Activated CD4-positive, alpha-beta T cell treated with anti-CD3 and anti-CD28 coated beads for 1 hour (primary cell): ENCODE measurements around the gene GNAZ.

Experiments
- DNase-seq: peaks from one replicate; pipeline ENCODE4 v3.0.0-alpha.2; 2020

The GNAZ gene

DNA sequence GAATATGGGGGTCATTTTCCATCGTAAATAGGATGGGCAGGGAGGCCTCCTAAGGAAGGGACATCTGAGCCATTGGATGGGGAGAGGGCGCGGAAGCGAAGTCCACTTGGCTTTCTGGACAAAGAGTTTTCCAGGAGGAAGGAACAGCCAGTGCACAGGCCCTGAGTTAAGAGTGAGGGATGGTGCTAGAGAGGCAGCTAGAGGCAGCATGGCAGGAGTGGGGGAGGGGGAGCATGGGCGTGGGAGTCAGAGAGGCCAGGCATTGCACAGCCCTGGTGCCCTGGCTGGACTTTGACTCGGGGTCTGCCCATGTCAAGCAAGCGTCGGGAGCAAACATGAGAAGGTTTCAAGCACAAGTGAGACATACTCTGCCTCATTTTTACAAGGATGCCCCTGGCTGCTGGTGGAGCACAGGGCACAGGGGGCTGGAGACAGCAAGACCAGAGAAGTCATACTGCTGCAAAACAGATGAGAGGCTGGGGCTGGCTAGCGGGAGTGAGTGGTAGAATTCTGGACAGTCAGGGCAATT lies 9.0 kb downstream of the GNAZ start:
- no peak for DNase-seq

DNA sequence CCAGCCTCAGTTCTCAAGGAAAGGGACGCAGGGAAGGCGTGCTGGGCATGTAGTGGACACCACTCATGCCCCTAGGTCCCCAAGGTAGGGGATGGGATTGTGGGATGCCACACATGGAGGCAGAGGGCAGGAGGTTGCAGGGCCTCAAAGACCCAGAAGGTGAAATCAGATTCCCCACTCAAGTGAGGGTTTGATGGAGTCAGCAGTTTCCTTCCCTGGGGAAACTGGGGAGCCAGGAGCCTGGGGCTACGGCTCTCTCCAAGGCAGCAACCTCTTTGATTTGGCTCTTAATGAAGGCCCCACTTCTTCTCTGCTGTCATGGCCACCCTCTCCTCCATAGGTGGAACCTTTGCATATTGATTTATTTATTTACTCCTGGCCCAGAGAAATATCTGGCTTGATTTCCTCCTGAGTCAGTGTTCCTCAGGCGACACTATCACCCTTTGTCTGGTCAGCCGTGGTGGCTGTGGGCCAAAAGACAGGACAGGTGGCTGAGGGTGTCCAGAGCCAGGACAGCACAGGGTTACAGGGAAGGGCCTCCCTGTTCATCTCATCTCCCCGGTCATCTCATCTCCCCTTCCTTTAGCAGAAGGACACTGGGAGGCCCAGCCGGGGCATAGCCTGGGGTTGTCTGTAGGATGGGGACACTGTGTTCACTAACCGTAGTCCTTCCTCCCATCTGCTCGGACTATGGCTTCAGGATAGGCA lies 9.6 kb downstream of the GNAZ start:
- no peak for DNase-seq

DNA sequence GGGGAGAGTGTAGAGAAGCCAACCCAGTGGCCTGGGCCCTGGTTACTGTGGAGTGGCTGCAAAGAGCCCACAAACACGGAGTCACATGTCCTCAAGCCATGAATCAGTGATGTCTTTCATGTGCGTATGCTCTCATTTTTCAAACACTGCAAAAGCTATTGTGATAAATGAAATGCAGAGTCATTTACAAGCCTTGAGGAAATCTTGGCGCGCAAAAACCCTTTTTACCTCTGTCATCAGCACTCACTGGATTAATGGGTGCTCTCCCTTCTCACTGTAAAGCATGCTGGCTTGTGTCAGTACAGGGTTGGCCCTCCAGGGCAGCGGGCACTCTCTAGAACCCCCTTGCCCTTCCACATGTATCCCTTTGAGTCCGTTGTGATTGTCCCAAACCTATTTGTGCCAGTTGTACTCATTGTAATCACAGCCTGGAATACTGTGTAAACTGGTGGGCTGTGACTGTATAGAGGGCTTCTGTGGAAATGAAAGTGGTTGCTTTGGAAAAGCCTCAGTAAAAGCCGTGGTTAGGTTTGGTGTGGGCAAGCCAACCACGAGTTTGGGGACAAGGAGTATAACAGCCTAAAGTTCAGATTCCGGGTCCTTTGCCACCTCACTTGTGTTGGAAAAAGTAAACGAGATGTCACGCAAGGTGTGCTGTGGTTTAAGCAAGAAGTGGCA lies 10.4 kb downstream of the GNAZ start:
- no peak for DNase-seq

DNA sequence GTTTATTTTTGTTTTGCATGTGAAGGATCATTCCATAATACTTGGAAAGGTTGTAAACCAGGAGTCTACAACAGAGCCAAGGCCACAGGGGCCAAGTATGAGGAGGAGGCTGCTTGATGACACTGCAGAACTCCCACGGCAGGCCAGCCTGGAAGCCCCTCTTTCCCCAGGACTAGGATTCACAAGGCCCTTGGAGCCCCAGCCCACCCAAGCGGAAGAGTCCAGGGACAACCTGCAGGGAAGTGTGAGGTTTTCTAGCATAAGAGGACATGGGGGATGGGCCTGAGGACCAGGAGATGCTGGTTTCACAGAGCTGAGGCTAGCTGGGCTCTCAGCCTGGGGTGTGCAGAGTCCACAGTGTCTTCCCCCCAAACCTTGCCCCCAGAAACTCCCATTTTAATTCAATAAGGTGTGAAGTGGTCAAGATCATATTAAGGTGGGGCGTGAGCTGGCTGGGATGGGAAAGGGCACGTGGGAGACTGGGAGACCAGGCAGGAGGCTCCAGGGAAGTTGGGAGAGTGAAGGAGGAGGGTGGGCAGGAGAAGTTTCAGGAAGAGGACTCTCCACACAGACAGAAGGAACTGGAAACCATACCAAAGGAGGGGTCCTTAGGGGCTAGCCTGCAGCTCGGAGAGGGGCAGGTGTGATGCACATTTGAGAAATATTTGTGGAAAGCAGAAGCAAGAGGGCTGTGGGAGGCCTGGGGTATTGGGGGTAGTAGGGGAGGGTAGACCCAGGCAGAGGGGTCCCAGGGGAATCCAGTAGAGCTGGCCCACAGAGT lies 12.4 kb downstream of the GNAZ start:
- no peak for DNase-seq

DNA sequence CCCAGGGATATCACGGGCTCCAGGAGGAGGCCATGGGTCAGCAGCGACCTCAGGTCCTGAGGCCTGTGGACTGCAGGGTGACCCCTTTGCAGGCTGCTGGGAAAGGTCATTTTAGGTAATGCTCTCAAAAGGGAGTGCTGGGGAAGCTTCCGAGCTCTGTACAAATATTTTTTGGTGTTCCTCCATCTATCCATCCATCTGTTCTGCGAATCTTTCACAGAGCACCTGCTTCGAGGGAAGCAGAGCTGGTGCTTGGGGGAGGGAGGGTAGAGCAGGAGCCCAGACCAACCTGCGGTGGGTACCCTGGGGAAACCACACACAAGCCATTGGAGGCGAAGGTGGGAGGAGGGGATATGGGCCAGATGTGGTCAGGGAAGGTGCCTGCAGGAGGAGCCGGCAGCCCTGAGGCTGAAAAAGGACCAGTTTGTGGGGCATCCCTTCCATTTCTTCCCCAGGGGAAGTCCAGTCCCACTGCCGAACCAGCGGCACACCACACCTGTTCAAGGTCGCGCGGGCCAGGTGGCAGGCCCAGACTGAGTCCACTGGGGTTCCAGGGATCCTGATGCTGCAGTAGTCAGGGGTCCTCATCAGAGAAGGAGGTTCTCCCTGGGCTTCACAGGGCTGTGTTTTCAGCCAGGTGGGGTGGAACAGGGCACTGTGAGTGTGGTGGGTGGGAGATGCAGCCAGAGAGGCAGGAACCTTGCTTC lies 13.1 kb downstream of the GNAZ start:
- no peak for DNase-seq

DNA sequence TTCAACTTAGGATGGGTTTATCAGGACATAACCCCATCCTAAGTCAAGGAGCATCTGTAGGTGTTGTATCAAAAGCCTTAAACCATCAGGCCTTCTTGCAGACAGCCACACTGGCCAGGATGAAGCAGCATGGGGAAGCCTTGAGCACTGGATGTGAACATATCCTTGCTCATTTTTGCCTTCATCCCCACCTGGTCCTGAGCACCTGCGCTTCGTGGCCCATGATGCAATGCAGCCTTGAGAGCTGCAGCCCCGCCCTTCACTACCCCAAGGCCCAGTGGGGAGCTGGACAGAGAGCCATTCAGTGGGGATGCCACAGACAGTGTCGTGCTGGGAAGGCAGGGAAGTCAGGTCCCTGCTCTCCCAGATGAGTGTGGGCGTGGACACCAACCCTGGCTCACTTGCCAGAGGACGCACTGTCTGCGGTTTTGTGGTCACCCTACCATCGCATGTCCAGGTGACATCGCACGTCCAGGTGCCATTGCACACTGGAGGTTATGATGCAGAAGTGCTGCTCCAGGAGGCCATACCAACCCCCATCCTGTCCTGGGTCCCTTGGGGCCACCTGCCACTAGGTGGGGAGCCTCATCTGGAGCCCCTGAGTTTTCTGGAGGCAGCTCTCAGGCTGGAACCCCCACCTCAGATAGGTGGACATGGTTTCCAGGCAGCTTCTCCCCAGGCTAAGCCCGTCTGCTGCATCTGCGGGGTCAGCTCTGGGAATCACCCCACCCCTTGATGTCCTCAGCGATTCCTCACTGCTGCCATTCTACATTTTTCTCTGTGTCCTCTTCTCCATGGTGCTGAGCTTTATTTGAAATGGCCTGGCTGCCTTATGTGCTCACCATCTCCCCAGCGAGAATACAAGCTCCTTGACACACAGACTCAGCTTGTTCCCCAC lies 14.4 kb downstream of the GNAZ start:
- no peak for DNase-seq

DNA sequence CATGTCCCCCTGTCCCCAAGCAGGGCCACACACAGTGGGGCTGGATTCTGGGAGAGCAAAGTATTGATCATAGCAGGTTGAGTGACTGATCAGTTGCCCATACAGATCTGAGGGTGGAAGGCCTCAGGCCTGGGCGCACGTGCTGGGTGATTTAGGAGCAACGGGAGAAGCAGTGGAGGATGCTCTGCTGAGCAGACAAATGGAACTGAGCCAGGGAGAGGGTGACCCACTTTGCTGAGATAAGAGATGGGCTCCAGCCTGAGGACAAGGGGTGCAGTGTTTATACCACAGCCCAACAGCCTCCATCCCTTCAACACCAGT lies 15.0 kb downstream of the GNAZ start:
- no peak for DNase-seq

DNA sequence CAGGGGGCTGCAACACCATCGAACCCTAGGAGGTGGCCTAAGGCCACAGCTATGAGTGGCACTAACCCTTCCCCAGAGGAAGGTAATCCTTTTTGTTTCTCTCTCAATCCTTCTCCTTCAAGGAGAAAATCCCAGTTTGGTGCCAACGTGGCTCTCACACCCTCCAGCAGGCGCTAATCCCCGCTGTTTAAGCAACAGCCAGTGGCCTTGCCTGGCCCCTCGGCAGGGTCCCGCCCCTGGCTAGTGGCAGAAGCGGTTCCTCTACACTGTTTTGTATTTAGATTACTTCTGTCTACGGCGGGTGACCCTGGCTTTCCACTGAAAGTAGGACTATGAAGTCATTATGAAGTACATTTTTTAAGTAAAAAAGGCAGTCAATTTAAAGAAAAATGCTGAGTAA lies 15.5 kb downstream of the GNAZ start:
- DNase-seq, result no peak

DNA sequence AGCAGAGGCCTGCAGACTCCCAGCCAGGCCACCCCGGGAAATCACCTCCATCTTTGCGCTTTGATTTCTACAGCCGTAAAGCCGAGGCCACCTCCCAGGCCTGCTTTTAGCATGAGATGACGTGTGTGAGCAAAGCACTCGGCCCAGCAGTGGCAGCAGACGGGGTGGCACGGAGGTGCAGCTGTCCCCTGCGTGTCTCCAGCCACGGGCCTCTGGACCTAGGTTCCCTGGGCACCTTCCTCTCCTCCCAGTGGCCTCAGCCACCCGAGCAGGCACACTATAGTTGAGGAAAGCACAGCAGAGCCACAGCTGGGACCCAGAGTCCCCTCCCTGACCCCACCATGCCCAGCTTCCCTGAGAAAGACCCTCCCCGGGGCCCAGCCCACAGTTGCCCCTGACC lies 15.9 kb downstream of the GNAZ start:
- no peak for DNase-seq

DNA sequence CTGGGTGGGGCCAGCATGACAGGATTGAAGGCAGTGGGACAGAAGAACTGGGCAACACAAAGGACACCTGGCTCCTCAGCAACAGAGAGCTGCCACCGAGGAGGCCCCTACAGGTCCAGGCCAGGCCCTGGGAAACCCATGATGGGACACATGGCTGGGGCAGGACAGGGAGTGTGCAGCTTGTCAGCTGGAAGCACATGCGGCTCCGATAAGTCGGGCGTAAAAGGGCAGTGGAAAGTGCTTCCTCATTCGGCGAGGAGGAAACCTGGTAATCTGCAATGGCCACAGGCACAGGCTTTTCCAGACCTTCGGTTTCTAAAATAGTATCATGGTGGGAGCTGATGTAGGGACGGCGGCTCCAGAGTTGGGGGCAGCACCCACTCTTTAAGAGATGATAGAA lies 16.5 kb downstream of the GNAZ start:
- DNase-seq, result no peak

DNA sequence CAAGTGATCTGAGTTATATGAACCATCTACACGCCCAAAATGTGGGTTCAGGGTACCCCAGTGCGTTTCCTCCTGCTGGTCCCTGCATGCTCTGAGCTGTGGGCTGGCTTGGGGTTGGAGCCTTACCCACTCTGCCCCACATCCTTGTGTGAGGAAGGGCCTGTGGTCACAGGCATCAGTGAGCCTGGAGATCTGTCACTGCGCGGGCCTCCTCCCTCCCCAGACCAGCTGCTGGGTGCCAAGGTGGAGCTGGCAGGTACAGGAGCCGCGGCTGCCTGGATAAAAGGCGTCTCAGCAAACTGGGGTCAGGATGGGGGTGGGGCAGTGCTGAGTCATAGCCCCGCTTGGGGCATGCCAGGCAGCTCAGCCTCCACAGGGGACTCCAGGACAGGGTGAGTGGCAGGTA lies 17.9 kb downstream of the GNAZ start:
- DNase-seq, result no peak

DNA sequence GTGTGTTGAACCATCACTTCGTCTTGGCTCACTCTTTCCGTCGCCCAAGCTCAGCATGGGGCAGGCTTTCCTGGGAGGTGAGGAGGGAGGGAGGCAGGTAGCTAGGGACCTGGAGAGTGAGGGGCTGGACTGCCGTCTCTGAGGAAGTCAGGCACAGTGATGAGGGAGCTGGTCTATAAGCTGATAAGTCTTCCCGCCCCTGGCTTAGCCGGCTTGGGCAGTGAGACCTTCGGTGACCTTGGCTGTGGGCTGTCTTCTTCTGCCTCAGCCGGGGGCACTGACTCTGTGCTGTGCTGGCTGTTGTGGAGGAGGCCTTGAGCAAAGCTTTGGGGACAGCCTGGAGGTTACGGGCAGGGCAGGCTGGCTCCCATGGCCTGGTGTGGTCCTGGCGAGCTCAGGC lies 18.7 kb downstream of the GNAZ start:
- DNase-seq, result no peak

DNA sequence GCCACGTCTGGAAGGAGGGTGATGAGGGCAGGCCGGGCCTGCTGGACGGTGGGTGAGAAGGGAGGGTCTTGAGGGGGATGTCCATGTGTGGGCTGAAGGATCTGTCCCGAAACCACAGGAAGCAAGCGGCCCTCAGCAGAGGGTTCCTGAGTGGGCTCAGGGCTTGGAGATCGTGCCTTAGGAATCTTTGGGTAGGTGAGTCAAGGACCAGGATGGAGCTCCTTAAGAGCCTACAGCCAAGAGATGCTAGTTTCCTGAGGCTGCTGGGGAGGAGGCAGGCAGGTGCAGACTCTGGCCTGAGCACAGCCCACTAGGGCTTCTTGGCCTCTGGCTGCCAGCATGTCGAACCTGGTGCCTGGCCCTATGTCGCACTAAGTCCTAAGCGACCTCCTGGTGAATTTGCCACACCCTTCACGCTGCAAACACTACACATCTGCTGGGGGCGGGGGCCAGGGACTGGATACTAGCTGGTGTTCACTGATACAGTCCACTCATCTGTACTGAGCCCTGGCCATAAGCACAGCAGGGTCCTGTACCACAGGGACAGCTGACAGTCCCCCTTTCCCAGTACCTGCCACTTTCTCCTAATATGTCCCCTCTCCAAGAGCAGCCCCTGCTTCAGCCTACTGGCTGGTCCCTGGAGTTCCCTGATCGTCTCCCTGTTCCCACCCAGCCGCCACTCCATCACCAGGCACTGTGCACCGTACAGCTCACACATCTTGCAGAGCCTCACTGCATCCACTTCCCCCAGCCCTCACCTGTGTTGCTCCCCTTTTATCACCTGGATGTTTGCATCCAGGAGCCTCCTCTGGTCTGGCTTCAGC lies 19.5 kb downstream of the GNAZ start:
- no peak for DNase-seq

DNA sequence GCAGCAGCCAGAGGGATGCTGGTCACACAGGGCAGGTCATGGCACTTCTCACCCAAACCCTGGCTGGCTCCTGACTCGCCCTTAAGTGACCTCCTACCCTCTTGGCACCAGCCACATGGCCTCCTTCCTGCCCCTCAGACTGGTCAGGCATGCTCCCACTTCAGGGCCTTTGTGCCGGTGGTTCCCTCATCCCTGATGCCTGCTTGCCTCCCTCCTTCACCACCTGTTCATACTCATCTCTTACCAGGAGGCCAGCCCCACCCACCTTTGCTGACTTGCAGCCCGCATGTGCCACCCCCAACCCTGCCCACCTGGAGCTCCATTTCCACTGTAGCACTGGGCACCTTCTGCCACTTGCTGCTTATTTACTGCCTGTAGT lies 20.1 kb downstream of the GNAZ start:
- DNase-seq, result no peak

DNA sequence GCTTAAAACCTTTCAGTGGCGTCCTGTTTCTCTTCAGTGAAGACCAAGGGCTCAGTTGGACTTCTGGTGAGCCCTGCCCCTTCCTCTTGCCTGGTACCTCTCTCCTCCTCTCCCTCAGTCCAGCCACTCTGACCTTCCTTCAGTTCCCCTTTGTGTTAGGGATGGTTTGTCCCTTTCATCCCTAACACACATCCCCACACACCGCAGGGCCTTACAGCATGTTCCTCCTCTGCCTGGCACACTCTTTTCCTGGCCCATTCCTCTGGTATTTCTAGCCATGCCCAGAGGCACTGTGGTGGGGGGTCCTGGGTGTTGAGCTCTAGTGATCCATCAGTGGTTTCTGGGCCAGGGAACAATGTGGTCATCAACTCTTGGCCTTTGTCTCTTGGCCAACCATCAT lies 21.4 kb downstream of the GNAZ start:
- no peak for DNase-seq

DNA sequence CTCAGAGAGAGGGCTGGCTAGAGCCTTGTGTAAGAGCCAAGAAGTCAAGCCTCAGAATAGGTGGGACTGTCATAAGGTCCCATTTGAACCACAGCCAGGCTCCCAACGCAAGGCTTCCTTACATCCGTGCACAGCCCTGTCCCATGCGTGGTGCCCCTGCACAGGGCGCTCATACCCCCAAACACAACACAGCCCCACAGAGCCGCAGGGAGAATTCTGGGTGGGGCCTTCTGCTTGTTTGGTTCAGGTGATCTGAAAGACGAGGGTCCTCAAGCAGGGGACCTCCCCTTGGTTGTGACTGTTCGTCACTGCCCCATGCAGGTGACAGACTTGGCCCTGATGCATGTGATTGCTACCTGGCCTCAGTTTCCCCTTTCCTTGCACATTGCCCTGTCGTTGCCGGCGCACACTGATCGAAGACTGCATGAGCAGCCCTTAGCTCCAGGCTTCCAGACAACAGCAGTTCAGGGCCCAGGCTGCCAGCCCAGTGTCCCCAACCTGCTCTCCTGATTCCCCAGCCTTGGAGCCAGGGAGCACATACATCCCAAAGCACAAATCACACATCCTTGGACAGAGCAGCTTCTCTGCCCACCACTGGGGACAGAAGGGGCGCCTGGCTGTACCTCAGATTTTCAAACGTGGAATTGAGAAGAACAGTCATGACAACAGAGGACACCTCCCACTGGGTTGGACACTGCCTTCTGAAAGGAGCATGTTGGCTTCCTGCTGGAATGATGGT lies 22.1 kb downstream of the GNAZ start:
- DNase-seq, result no peak

DNA sequence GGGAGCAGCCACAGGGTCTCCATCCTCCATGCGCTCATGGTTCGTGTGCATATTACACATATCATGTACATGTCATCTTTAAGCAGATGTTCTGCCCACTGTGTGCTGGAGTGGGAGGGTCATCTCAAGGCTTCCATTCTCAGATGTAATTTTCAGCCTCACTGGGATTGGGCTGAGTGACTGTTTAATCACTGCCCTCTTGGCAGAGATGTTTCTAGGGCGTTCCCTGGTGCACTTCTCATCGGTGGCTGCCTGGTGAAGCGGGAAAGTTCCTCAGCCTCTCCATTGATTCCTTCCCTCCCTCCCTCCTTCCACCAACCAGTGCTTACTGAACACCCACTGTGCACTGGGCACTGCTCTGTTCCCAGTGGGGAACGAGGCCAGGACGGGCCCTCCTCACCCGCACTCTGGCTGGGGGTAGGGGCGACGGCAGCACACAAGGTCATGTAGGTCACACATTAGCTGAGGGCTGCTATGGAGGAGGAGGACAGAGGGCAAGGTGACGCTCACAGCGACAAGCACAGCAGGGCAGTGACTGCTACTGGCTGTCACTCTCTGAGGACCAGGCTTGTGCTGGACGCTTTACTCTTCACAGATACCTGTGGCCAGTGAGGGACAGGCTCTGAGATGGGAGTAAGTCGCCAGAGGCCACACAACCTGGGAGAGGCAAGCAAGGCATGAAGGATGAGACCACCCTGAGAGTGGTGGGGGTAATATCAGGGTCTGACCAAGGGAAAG lies 22.9 kb downstream of the GNAZ start:
- no peak for DNase-seq

DNA sequence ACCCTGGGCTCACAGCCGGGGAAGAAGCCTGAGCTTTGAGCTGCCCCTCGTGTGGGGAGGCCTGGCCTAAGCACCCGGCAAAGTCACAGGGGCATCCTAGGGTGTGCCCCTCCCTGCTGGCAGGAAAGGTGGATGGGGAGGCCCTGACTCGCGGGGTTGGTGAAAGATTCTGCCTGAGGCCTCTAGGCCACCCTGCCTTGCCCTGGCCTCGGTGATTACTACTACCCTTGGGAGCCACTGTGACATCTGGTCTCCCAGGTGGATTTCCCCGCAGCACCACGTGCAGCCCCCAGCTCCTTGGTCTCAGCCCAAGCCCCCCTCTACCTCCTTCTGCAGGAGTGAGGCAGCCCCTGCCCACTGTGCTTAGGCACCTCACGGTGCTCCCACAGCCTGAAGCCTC lies 23.9 kb downstream of the GNAZ start:
- no peak for DNase-seq

DNA sequence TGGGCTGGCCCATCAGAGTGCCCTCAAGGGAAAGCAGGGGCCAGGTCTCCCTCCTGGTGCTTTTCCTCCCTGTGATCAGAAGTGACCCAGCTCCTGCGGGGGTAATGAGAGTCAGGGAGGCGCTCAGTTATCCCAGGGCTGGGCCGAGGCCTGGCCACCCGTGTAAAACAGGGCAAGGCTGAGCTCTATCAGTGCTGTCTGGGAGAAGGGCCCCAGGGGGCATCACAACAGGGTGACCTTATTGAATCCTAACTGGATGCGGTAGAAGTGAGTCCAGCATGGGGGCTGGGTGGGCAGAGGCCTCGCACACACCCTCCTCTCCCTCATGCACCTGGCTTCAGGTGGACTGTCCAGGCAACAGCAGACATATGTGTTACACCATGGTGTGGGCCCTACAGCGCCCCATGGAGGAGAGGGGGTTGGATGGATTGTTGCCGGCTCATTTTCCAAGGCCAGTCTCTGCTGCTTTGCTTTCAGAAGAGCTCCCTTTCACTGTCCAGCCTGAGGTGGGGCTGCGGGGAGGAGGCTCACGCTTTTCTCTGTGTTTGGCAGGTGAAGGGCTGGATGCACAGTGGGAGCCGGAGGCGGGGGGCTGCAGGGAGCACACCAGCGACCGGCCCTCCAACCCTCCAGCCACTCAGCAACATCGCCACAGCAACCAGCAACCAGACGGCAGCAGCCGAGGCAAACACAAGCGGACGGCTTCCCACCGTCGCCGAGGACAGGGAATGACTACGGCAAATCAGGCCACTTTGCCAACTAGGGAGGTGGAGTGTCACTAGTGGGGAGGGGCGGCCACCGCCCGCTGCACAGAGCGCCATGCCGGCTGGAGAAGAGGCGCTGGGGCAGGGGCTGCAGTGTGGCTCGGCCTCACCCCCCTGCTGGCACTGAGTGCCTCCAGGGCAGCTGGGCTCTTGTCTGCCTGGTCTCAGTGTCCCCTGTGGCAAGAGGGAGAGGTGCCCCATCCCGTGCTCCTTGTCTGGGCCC lies 24.7 kb downstream of the GNAZ start:
- no peak for DNase-seq
